MM.1S (cell line): Measurements from ENCODE around the gene MYO1C.

Experiments
- EZH2 ChIP-seq: fragments of 300-600 bp; sonication (generic); optimal IDR thresholded peaks from 2 replicates; pipeline ENCODE3; 2017; ENCODE audit warnings: low read depth, mild to moderate bottlenecking, antibody characterized with exemption, low read length, mixed read lengths
- EZH2phosphoT487 ChIP-seq: fragments of 300-600 bp; sonication (generic); IDR thresholded peaks from 2 replicates; pipeline ENCODE4 v1.6.1; 2018; ENCODE audit warnings: antibody characterized with exemption, low read length
- TF ChIP-seq, protein P1 (sequence below): fragments of 300-600 bp; sonication (generic); IDR thresholded peaks from 2 replicates; pipeline ENCODE4 v1.5.1; 2016; ENCODE audit warnings: antibody characterized with exemption, low read length, mixed read lengths

GRCh38 chr17:1493291-1493980 lies 950 bp upstream of the MYO1C start:
- TF ChIP-seq, protein P1, sequence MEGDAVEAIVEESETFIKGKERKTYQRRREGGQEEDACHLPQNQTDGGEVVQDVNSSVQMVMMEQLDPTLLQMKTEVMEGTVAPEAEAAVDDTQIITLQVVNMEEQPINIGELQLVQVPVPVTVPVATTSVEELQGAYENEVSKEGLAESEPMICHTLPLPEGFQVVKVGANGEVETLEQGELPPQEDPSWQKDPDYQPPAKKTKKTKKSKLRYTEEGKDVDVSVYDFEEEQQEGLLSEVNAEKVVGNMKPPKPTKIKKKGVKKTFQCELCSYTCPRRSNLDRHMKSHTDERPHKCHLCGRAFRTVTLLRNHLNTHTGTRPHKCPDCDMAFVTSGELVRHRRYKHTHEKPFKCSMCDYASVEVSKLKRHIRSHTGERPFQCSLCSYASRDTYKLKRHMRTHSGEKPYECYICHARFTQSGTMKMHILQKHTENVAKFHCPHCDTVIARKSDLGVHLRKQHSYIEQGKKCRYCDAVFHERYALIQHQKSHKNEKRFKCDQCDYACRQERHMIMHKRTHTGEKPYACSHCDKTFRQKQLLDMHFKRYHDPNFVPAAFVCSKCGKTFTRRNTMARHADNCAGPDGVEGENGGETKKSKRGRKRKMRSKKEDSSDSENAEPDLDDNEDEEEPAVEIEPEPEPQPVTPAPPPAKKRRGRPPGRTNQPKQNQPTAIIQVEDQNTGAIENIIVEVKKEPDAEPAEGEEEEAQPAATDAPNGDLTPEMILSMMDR = no peak
- no peak for TF ChIP-seq EZH2
- no peak for TF ChIP-seq EZH2phosphoT487
